Mammary epithelial cell (primary cell): ENCODE data around the gene GUCD1.

Experiments used
- CTCF ChIP-seq, 2 donors: IDR thresholded peaks in 1 of 2; conservative IDR thresholded peaks in 1 of 2; 2 replicates each; pipeline ENCODE4 v1.5.1; 2011 to 2012; ENCODE audit warnings: inconsistent platforms in 2 of 2, low read length in 2 of 2, mild to moderate bottlenecking in 2 of 2, control low read depth in 1 of 2, low read depth in 1 of 2; ENCODE audit not compliant: insufficient read depth in 1 of 2; ENCODE audit errors: extremely low read depth in 1 of 2
- EZH2 ChIP-seq: IDR thresholded peaks from 2 replicates; pipeline ENCODE4 v1.6.1; 2012; ENCODE audit warnings: low read length, inconsistent platforms, borderline replicate concordance

DNA sequence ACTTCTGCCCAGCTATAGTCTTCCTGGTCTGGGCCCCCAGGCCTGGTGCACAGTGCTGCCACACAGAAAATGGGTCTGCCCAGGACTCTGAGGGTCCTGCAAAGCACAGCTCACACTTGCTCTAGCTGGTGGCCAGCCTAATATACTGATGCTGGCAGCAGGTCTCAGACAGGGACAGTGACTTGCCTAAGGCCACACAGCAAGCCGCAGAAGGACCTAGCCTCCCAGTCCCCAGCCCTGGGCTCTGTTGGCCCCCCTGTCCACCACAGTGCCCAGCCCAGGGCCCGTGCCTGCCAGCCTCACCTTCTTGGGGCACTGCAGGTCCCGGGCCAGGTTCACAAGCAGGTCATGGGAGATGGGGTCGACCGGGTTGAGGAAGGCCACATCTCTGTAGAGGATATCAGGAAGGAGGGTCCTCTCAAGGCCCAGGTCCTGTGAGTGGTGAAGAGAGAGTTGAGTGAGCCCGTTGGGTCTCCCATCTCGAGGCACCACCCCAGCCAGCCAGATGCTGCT, 34.6 kb upstream of the GUCD1 start:
- no peak for TF ChIP-seq CTCF (conservative IDR thresholded peaks at IDR 0.05 in 1 of 2, IDR thresholded peaks at IDR 0.05 in 1 of 2; ENCODE audit: extremely low read depth in 1 of 2, insufficient read depth in 1 of 2, low read depth in 1 of 2, low read length in 2 of 2)
- TF ChIP-seq EZH2 = no peak
